ENCODE data around the gene SLIT2. TPM values are rescaled to one million over a fixed set of nuclear protein-coding genes. Genes with fewer than 3 reads are reported as not detected.

The SLIT2 gene
- total and polyA plus RNA-seq, 8 donors = 2.1 to 57.3 (median 5.2) TPM

DNA sequence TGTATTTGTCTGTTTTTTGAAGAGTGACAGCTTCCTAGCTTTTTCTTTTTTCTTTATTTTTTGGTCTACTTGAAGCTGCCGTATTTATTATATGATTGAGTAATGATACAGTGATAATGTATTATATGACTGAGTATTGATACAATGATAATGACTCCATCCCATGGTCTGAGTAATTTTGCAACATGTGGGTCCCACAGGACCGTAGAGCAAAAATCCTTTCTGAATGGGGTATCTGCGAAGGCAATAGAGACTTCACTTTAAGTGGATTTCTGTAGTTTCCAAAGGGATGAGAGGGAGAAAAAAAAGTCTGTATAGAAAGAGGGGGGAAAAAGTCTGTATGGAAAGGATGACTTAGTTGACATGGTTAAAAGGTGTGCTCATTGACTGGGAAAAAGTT is 41.0 kb downstream of the SLIT2 start:
- Histone ChIP-seq H3K27me3 (no peaks in the 10 kb centered on the region), H3K36me3 (no peaks in the 10 kb centered on the region), H3K27ac (no peak overlapping the region), H3K9me3 (no peaks in the 10 kb centered on the region), H3K4me3 (no peak overlapping the region), H3K4me1 (peaks cover 0 to 6% (median 0%) of the 10 kb centered on the region in 4 donors)
- TF ChIP-seq POLR2AphosphoS5 (IDR thresholded peaks at IDR 0.05) = no peak
- TF ChIP-seq, protein P1, sequence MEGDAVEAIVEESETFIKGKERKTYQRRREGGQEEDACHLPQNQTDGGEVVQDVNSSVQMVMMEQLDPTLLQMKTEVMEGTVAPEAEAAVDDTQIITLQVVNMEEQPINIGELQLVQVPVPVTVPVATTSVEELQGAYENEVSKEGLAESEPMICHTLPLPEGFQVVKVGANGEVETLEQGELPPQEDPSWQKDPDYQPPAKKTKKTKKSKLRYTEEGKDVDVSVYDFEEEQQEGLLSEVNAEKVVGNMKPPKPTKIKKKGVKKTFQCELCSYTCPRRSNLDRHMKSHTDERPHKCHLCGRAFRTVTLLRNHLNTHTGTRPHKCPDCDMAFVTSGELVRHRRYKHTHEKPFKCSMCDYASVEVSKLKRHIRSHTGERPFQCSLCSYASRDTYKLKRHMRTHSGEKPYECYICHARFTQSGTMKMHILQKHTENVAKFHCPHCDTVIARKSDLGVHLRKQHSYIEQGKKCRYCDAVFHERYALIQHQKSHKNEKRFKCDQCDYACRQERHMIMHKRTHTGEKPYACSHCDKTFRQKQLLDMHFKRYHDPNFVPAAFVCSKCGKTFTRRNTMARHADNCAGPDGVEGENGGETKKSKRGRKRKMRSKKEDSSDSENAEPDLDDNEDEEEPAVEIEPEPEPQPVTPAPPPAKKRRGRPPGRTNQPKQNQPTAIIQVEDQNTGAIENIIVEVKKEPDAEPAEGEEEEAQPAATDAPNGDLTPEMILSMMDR (IDR thresholded peaks at IDR 0.05) = no peak
- TF ChIP-seq POLR2A (IDR thresholded peaks at IDR 0.05) = no peak
- no peak for TF ChIP-seq EP300 (IDR thresholded peaks at IDR 0.05)
- DNase-seq = no peak
- intact Hi-C loops (cut with DNase I; ENCODE audit: low total_unique reads) = no loop called here
- WGBS, 5 donors = 82 to 87% (median 86%) methylated on average over 3 of the region's 3 CpGs

DNA sequence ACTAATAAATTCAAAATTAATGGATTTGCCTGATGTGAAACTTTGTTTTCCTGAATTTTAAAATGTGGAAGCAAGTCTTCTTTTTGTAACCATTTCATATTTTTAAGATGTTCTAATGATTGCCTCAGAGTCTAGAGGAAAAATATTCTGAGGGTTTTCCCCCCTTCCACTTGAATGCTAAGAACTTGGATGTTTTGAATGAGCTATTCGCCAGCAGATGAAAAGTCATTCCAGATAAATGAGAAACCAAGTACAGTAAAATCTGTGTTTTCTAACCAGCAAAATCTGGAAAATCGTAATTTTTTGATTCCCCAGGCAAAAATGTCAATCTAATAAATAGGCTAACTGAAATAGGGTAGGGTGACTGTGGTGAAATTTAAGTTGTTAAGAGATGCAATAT is 45.6 kb downstream of the SLIT2 start:
- Histone ChIP-seq H3K4me1 (peaks cover 0 to 6% (median 0%) of the 10 kb centered on the region in 4 donors), H3K9me3 (no peaks in the 10 kb centered on the region), H3K27me3 (no peaks in the 10 kb centered on the region), H3K4me3 (no peak overlapping the region), H3K27ac (no peak overlapping the region), H3K36me3 (no peaks in the 10 kb centered on the region)
- 42 to 76% (median 62%) methylated on average over 2 of the region's 2 CpGs for WGBS, 5 donors
- intact Hi-C loops (cut with DNase I; ENCODE audit: low total_unique reads) = no loop called here
- no peak for TF ChIP-seq EP300 (IDR thresholded peaks at IDR 0.05)
- TF ChIP-seq, protein P1 (IDR thresholded peaks at IDR 0.05) = no peak
- no peak for TF ChIP-seq POLR2AphosphoS5 (IDR thresholded peaks at IDR 0.05)
- TF ChIP-seq POLR2A (IDR thresholded peaks at IDR 0.05) = no peak
- peak in 1 of 2 donors; percentile 20 for DNase-seq

DNA sequence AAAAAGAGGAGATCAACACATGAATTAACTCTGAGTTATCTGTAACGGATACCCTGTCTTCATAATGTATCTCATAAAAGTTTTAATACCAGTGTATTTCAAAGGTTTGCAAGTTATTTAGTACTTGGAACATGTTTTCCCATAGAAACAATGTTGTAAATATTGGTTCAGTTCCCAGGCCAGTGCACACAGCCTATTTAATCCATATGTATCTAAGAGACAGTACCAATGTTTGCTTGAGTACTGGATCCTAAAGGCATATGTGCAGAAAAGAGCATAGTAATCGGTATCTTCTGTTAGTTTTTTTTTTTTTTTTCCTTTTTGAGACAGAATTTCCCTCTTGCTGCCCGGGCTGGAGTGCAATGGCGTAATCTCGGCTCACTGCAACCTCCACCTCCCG is 46.1 kb downstream of the SLIT2 start:
- 79 to 87% (median 85%) methylated on average over 6 of the region's 6 CpGs for WGBS, 5 donors
- no peak overlapping the region for H3K4me3 ChIP-seq

DNA sequence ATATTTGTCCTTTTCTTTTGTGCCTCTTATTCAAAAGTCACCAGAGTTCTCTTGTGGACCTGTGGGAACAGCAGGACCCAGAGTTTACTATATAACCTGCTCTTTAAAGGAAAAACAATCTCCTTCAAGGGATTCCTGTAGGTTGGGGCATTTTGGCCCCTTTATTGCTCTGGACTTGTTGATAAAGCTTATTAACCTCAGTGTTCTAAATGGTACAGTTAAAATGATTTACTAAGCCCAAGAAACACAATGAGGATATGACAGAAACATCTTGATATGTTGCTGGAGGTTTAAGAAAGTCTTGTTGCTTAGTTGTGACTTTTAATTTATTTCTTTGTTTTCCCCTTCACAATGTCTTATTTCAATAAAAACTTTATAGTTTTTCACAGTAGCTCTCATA is 46.8 kb downstream of the SLIT2 start:
- no peaks in the 10 kb centered on the region for H3K9me3 ChIP-seq
- TF ChIP-seq EP300 (IDR thresholded peaks at IDR 0.05) = no peak
- no peak for TF ChIP-seq POLR2A (IDR thresholded peaks at IDR 0.05)
- no peak for TF ChIP-seq POLR2AphosphoS5 (IDR thresholded peaks at IDR 0.05)
- TF ChIP-seq, protein P1 (IDR thresholded peaks at IDR 0.05) = no peak
- H3K27me3 ChIP-seq = no peaks in the 10 kb centered on the region
- intact Hi-C loops (cut with DNase I; ENCODE audit: low total_unique reads) = no loop called here
- H3K4me3 ChIP-seq = no peak overlapping the region
- no peaks in the 10 kb centered on the region for H3K36me3 ChIP-seq
- H3K4me1 ChIP-seq = peaks cover 0 to 6% (median 0%) of the 10 kb centered on the region in 4 donors
- H3K27ac ChIP-seq = no peak overlapping the region
- no peak for DNase-seq

More for the DNA sequence above, 46.1 kb downstream of the SLIT2 start:
- H3K36me3 ChIP-seq = no peaks in the 10 kb centered on the region
- intact Hi-C loops (cut with DNase I; ENCODE audit: low total_unique reads) = no loop called here
- no peaks in the 10 kb centered on the region for H3K27me3 ChIP-seq
- no peak overlapping the region for H3K27ac ChIP-seq
- no peaks in the 10 kb centered on the region for H3K9me3 ChIP-seq
- peaks cover 0 to 6% (median 0%) of the 10 kb centered on the region in 4 donors for H3K4me1 ChIP-seq
- DNase-seq = peak in 1 of 2 donors; percentile 39
- TF ChIP-seq EP300 (IDR thresholded peaks at IDR 0.05) (no peak), POLR2AphosphoS5 (IDR thresholded peaks at IDR 0.05) (no peak)

DNA sequence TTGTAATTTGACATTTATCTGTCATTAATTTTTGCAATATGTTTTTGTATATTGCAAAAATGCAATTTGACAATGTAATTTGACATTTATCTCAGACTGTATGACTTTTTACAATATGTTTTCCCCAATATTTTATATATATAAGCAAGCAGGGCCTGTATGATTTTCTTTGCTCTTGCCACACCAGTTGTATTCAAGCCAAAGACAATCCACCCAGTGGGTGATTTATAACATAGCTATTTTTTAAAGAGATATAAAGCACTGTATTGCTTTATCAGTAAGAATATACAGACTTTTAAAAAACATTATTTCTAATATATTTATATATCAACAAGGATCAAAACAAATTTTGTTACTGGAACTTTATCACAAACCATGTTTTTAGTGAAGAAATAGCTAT is 47.3 kb downstream of the SLIT2 start:
- intact Hi-C loops (cut with DNase I; ENCODE audit: low total_unique reads) = no loop called here
- DNase-seq = no peak

More for the DNA sequence above, 47.3 kb downstream of the SLIT2 start:
- Histone ChIP-seq H3K27me3 (no peaks in the 10 kb centered on the region), H3K4me1 (peaks cover 0 to 6% (median 0%) of the 10 kb centered on the region in 4 donors), H3K4me3 (no peak overlapping the region), H3K9me3 (no peaks in the 10 kb centered on the region), H3K27ac (no peak overlapping the region), H3K36me3 (no peaks in the 10 kb centered on the region)
- TF ChIP-seq, protein P1 (IDR thresholded peaks at IDR 0.05) = no peak
- TF ChIP-seq EP300 (IDR thresholded peaks at IDR 0.05) = no peak
- no peak for TF ChIP-seq POLR2A (IDR thresholded peaks at IDR 0.05)
